ENCODE data around the gene ZNF652. TPM values are rescaled to one million over a fixed set of nuclear protein-coding genes. Genes with fewer than 3 reads are reported as not detected.
"Not testable (repeated sequence)": the region's sequence is repeated elsewhere in the genome, so short reads cannot be mapped to it uniquely, and the experiment has no call there.

Gene ZNF652
- total RNA-seq, 2 donors from 2014 or later, result 42.6 to 60.0 TPM

- H3K36me3 Mint-ChIP-seq (ENCODE audit: low read depth), result no peaks in the 10 kb centered on the region
- H3K9me3 Mint-ChIP-seq, result no peaks in the 10 kb centered on the region
- 91 to 94% methylated on average over 3 of the region's 3 CpGs for WGBS, 2 experiments (ENCODE audit: insufficient coverage in 1 of 2, insufficient read length in 1 of 2)
- no peak overlapping the region for H3K27ac ChIP-seq (ENCODE audit: low read depth, low read length)
- peaks cover 5% of the 10 kb centered on the region for H3K27me3 Mint-ChIP-seq (ENCODE audit: insufficient read depth)
- H3K4me1 Mint-ChIP-seq, result peaks cover 4% of the 10 kb centered on the region
- no peaks in the 10 kb centered on the region for H3K36me3 ChIP-seq (ENCODE audit: control insufficient read depth, insufficient read depth, low read length)
- H3K27me3 ChIP-seq (ENCODE audit: control insufficient read depth, insufficient read depth, low read length, poor library complexity, severe bottlenecking), result no peaks in the 10 kb centered on the region
- H3K9ac ChIP-seq (ENCODE audit: extremely low read depth, low read length, poor library complexity, severe bottlenecking), result no peak overlapping the region
- TF ChIP-seq CTCF (conservative IDR thresholded peaks at IDR 0.05), result no peak
- H3K4me1 ChIP-seq (ENCODE audit: control insufficient read depth, insufficient read depth, low read length), result no peaks in the 10 kb centered on the region
- H3K9me3 ChIP-seq (ENCODE audit: control insufficient read depth, low read length), result no peaks in the 10 kb centered on the region
- no peak overlapping the region for H3K27ac Mint-ChIP-seq
- no peak overlapping the region for H3K4me3 Mint-ChIP-seq
- DNase-seq, result no peak
- H3K4me3 ChIP-seq (ENCODE audit: low read length), result no peak overlapping the region
These were observed 94.1 kb downstream of the ZNF652 start for GRCh38 chr17:49267912-49268311.

GRCh38 chr17:49266233-49266632 lies 95.8 kb downstream of the ZNF652 start:
- Mint-ChIP-seq H3K27me3 (ENCODE audit: insufficient read depth) (peaks cover 10% of the 10 kb centered on the region), H3K9me3 (no peaks in the 10 kb centered on the region), H3K36me3 (ENCODE audit: low read depth) (no peaks in the 10 kb centered on the region), H3K4me1 (peaks cover 4% of the 10 kb centered on the region), H3K27ac (no peak overlapping the region), H3K4me3 (no peak overlapping the region)
- H3K9ac ChIP-seq (ENCODE audit: extremely low read depth, low read length, poor library complexity, severe bottlenecking), result no peak overlapping the region
- H3K4me3 ChIP-seq (ENCODE audit: low read length), result no peak overlapping the region
- DNase-seq, result no peak
- peaks cover 3% of the 10 kb centered on the region for H3K27me3 ChIP-seq (ENCODE audit: control insufficient read depth, insufficient read depth, low read length, poor library complexity, severe bottlenecking)
- WGBS, 2 experiments (ENCODE audit: insufficient coverage in 1 of 2, insufficient read length in 1 of 2), result 96 to 100% methylated on average over 2 of the region's 2 CpGs
- H3K36me3 ChIP-seq (ENCODE audit: control insufficient read depth, insufficient read depth, low read length), result no peaks in the 10 kb centered on the region
- no peaks in the 10 kb centered on the region for H3K4me1 ChIP-seq (ENCODE audit: control insufficient read depth, insufficient read depth, low read length)
- H3K9me3 ChIP-seq (ENCODE audit: control insufficient read depth, low read length), result no peaks in the 10 kb centered on the region
- TF ChIP-seq CTCF (conservative IDR thresholded peaks at IDR 0.05), result no peak
- H3K27ac ChIP-seq (ENCODE audit: low read depth, low read length), result no peak overlapping the region

- not testable (repeated sequence) for H3K4me3 Mint-ChIP-seq; H3K4me1 ChIP-seq (ENCODE audit: control insufficient read depth, insufficient read depth, low read length)
- WGBS, 2 experiments (ENCODE audit: insufficient coverage in 1 of 2, insufficient read length in 1 of 2), result 92 to 96% methylated on average over 3 to 9 of the region's 9 CpGs
These were observed 100.5 kb downstream of the ZNF652 start for GRCh38 chr17:49261540-49261939.

More at GRCh38 chr17:49261540-49261939, 100.5 kb downstream of the ZNF652 start:
- not testable (repeated sequence) for DNase-seq; H3K27ac ChIP-seq (ENCODE audit: low read depth, low read length); H3K9ac ChIP-seq (ENCODE audit: extremely low read depth, low read length, poor library complexity, severe bottlenecking); H3K4me3 ChIP-seq (ENCODE audit: low read length); H3K36me3 ChIP-seq (ENCODE audit: control insufficient read depth, insufficient read depth, low read length); H3K9me3 ChIP-seq (ENCODE audit: control insufficient read depth, low read length); H3K9me3 Mint-ChIP-seq; H3K4me1 Mint-ChIP-seq; H3K36me3 Mint-ChIP-seq (ENCODE audit: low read depth); H3K27ac Mint-ChIP-seq
- peak; percentile 52 for TF ChIP-seq CTCF (conservative IDR thresholded peaks at IDR 0.05)
- H3K27me3 ChIP-seq (ENCODE audit: control insufficient read depth, insufficient read depth, low read length, poor library complexity, severe bottlenecking), result peaks cover 18% of the 10 kb centered on the region
- H3K27me3 Mint-ChIP-seq (ENCODE audit: insufficient read depth), result peaks cover 26% of the 10 kb centered on the region
